HEK293T (cell line): ENCODE results near the gene MEOX1.

ENCODE experiments used
- CTBP1 ChIP-seq: fragments of 450-650 bp; IDR thresholded peaks from 2 replicates; pipeline ENCODE4 v1.6.1; 2016; ENCODE audit warnings: borderline replicate concordance
- FOXA1 ChIP-seq: fragments of 450-650 bp; IDR thresholded peaks from 2 replicates; pipeline ENCODE4 v1.6.1; 2016; ENCODE audit warnings: mild to moderate bottlenecking
- FOXM1 ChIP-seq: fragments of 450-650 bp; IDR thresholded peaks from 2 replicates; pipeline ENCODE4 v1.6.1; 2017; ENCODE audit warnings: mild to moderate bottlenecking, borderline replicate concordance
- HDGF ChIP-seq: fragments of 450-650 bp; IDR thresholded peaks from 2 replicates; pipeline ENCODE4 v1.6.1; 2017; ENCODE audit warnings: antibody characterized with exemption, borderline replicate concordance
- LEF1 ChIP-seq: fragments of 450-650 bp; IDR thresholded peaks from 2 replicates; pipeline ENCODE4 v1.6.1; 2017; ENCODE audit warnings: mild to moderate bottlenecking, borderline replicate concordance
- NFRKB ChIP-seq: fragments of 450-650 bp; IDR thresholded peaks from 2 replicates; pipeline ENCODE4 v1.6.1; 2016; ENCODE audit warnings: mild to moderate bottlenecking, moderate library complexity
- SP1 ChIP-seq: fragments of 450-650 bp; IDR thresholded peaks from 2 replicates; pipeline ENCODE4 v1.6.1; 2017
- ZNF384 ChIP-seq: fragments of 450-650 bp; IDR thresholded peaks from 2 replicates; pipeline ENCODE4 v1.6.1; 2016

DNA sequence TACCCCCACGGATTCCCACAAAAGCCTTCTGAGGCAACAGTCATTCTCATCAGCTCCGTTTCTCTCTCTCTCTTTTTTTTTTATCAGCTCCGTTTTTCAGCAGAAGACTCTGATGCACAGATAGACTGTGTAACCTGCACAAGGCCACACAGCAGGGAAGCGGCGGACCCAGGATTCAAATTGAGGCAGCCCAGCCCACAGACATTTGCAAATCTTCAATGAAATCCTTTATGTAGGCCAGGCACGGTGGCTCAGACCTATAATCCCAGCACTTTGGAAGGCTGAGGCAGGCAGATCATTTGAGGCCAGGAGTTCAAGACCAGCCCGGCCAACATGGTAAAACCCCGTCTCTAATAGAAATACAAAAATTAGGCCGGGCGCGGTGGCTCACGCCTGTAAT lies 2.4 kb upstream of the MEOX1 start:
- no peak for TF ChIP-seq CTBP1
- no peak for TF ChIP-seq FOXA1
- TF ChIP-seq FOXM1: no peak
- TF ChIP-seq SP1: no peak
- no peak for TF ChIP-seq HDGF
- no peak for TF ChIP-seq LEF1
- no peak for TF ChIP-seq NFRKB
- TF ChIP-seq ZNF384: no peak
